HepG2 (cell line): ENCODE results near the gene GDF7. TPM values are rescaled to one million over a fixed set of nuclear protein-coding genes. Genes with fewer than 3 reads are reported as not detected.

ENCODE experiments used
- ATF7 ChIP-seq, 2 experiments: fragments of 450-650 bp in 1 of 2; sonication (generic) in 1 of 2; formaldehyde crosslinking in 1 of 2; IDR thresholded peaks; 2 replicates each; pipeline versions ENCODE4 v1.4.0 to v1.6.1; 2016 to 2020; ENCODE audit warnings: antibody characterized with exemption in 1 of 2, mild to moderate bottlenecking in 1 of 2, missing genetic modification reagents in 1 of 2
- CBFB ChIP-seq: sonication (generic); formaldehyde crosslinking; IDR thresholded peaks from 2 replicates; pipeline ENCODE4 v1.4.0; 2020; ENCODE audit warnings: missing genetic modification reagents
- CCDC6 ChIP-seq: sonication (generic); formaldehyde crosslinking; IDR thresholded peaks from 2 replicates; pipeline ENCODE4 v1.8.1; 2022; ENCODE audit warnings: mild to moderate bottlenecking, missing genetic modification reagents, moderate library complexity
- FOXP1 ChIP-seq, 2 experiments: fragments of 450-650 bp in 1 of 2; IDR thresholded peaks; 2 replicates each; pipeline ENCODE4 v1.6.1; 2017 to 2018; ENCODE audit warnings: antibody characterized with exemption in 1 of 2
- HDAC1 ChIP-seq: sonication (generic); formaldehyde crosslinking; IDR thresholded peaks from 2 replicates; pipeline ENCODE4 v1.5.1; 2020; ENCODE audit warnings: mild to moderate bottlenecking, missing genetic modification reagents
- HNF4G ChIP-seq, 2 experiments: sonication (generic) in 1 of 2; formaldehyde crosslinking in 1 of 2; IDR thresholded peaks; 2 replicates each; pipeline versions ENCODE4 v1.4.0 to v1.6.1; 2011 to 2020; ENCODE audit warnings: borderline replicate concordance in 2 of 2, low read depth in 2 of 2, mild to moderate bottlenecking in 2 of 2, low read length in 1 of 2, missing genetic modification reagents in 1 of 2, moderate library complexity in 1 of 2
- HOXA3 ChIP-seq: sonication (generic); formaldehyde crosslinking; IDR thresholded peaks from 2 replicates; pipeline ENCODE4 v1.5.0; 2020; ENCODE audit warnings: missing genetic modification reagents
- ONECUT2 ChIP-seq: sonication (generic); formaldehyde crosslinking; IDR thresholded peaks from 2 replicates; pipeline ENCODE4 v1.4.0; 2020; ENCODE audit warnings: missing genetic modification reagents
- SKIL ChIP-seq: sonication (generic); formaldehyde crosslinking; IDR thresholded peaks from 2 replicates; pipeline ENCODE4 v1.8.0; 2022; ENCODE audit warnings: missing genetic modification reagents, mild to moderate bottlenecking, moderate library complexity, borderline replicate concordance
- TBL1XR1 ChIP-seq: fragments of 150-350 bp; IDR thresholded peaks from 2 replicates; pipeline ENCODE4 v1.6.1; 2014; ENCODE audit warnings: borderline replicate concordance, low read length; ENCODE audit not compliant: partially characterized antibody
- TBP ChIP-seq: sonication (generic); formaldehyde crosslinking; IDR thresholded peaks from 2 replicates; pipeline ENCODE4 v1.5.0; 2020; ENCODE audit warnings: missing genetic modification reagents
- ZFP90 ChIP-seq: sonication (generic); formaldehyde crosslinking; IDR thresholded peaks from 2 replicates; pipeline ENCODE4 v1.8.0; 2022; ENCODE audit warnings: missing genetic modification reagents, mild to moderate bottlenecking, inconsistent platforms, borderline replicate concordance
- ZFP91 ChIP-seq: sonication (generic); formaldehyde crosslinking; IDR thresholded peaks from 2 replicates; pipeline ENCODE4 v1.9.0; 2022; ENCODE audit warnings: missing genetic modification reagents, mild to moderate bottlenecking, borderline replicate concordance
- ZNF746 ChIP-seq: sonication (generic); formaldehyde crosslinking; IDR thresholded peaks from 2 replicates; pipeline ENCODE4 v1.8.0; 2022; ENCODE audit warnings: mild to moderate bottlenecking, missing genetic modification reagents
- ZNF878 ChIP-seq: sonication (generic); formaldehyde crosslinking; IDR thresholded peaks from 2 replicates; pipeline ENCODE4 v1.8.1; 2023; ENCODE audit warnings: mild to moderate bottlenecking, missing genetic modification reagents, moderate library complexity
- polyA plus RNA-seq, 8 experiments: library from polyadenylated mRNA; depleted of rRNA in 3 of 8; stranded (reverse) in 7 of 8; unstranded in 1 of 8; fragments of >200 nt; fragmentation: Illumina TruSeq in 4 of 8; extraction: Trizol in 4 of 8; gene quantifications; 2 replicates each; pipeline versions ENCODE4 v1.2.1 to v1.2.3, GENCODE V29; 2011 to 2016; ENCODE audit warnings: low read depth in 4 of 8, missing spikeins in 1 of 8, mixed read lengths in 1 of 8; ENCODE audit not compliant: insufficient read depth in 1 of 8
- total RNA-seq, 5 experiments: library from RNA; depleted of rRNA; stranded (reverse); fragments of >200 nt; fragmentation: Illumina TruSeq; extraction: Trizol; gene quantifications; 2 replicates each; pipeline ENCODE4 v1.2.3, GENCODE V29; 2016; ENCODE audit warnings: low read depth in 1 of 5
- TF ChIP-seq, protein P1 (sequence below): sonication (generic); formaldehyde crosslinking; IDR thresholded peaks from 2 replicates; pipeline ENCODE4 v1.9.0; 2021; ENCODE audit warnings: mild to moderate bottlenecking, missing genetic modification reagents

Gene GDF7
- total and polyA plus RNA-seq, 2 of the 13 experiments (the other 11 are each of a cell fraction or from before 2014, with no cell fraction given), result 1.6 to 15.0 TPM

DNA sequence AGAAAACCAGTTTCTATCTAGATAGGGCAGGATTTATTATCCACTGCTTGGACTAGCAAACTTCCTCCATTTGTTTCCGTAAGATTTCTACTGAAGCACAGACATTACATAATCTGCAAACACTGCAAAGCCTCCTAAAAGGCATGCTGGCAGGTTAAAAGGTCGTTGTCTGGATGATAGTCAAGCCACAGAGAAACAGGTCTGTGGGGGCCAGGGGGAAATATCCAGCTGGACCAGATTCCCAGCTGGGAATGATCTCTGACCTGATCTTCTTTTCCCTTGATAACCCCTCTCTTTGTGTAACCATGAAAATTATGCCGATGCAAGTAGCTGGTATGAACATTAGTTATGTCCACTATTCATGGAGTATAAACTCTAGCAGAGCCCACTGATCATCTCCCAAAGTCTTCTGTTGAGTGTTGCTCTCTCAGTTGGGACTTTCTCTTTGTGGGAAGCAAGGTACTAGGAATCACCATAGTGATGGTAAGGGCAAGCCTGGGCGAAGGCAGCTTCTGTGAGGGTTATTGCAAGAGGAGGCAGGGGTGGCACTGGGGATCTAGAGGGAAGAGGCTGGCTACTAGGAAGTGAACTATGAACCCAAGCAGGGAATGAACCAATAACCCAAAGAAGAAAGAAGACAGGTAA, 61.3 kb downstream of the GDF7 start (continued):
- peak; percentile 98 for TF ChIP-seq SKIL (CRISPR knock-in tag)
- peak; percentile 97 for TF ChIP-seq TBL1XR1
- TF ChIP-seq ZFP91 (CRISPR knock-in tag), result no peak
- TF ChIP-seq HOXA3 (CRISPR knock-in tag), result peak; percentile 84; the same call in 1 of the 2 replicates
- 0 out of 2 replicates have a peak, but pooled peaks have one; percentile 63 for TF ChIP-seq CCDC6
- peak; percentile 44; the same call in 1 of the 2 replicates for TF ChIP-seq ZFP90 (CRISPR knock-in tag)
- TF ChIP-seq HNF4G (IDR thresholded peaks at IDR 0.05; ENCODE audit: borderline replicate concordance, low read depth, low read length), result peak; percentile 96
- peak; percentile 87 for TF ChIP-seq HNF4G (CRISPR knock-in tag; IDR thresholded peaks at IDR 0.05; ENCODE audit: borderline replicate concordance, low read depth)
- TF ChIP-seq ONECUT2 (CRISPR knock-in tag), result peak; percentile 45; the same call in 1 of the 2 replicates
- TF ChIP-seq FOXP1 (IDR thresholded peaks at IDR 0.05), result no peak
- peak; percentile 89 for TF ChIP-seq FOXP1 (CRISPR knock-in tag; IDR thresholded peaks at IDR 0.05)
- peak; percentile 91 for TF ChIP-seq HDAC1 (CRISPR knock-in tag)
- no peak for TF ChIP-seq TBP
- TF ChIP-seq ATF7 (IDR thresholded peaks at IDR 0.05), result peak; percentile 50; the same call in 1 of the 2 replicates
- TF ChIP-seq ATF7 (CRISPR knock-in tag; IDR thresholded peaks at IDR 0.05), result peak; percentile 90; the same call in 1 of the 2 replicates
- TF ChIP-seq CBFB, result peak; percentile 76; the same call in 1 of the 2 replicates
- no peak for TF ChIP-seq ZNF746 (CRISPR knock-in tag)
- TF ChIP-seq, protein P1, sequence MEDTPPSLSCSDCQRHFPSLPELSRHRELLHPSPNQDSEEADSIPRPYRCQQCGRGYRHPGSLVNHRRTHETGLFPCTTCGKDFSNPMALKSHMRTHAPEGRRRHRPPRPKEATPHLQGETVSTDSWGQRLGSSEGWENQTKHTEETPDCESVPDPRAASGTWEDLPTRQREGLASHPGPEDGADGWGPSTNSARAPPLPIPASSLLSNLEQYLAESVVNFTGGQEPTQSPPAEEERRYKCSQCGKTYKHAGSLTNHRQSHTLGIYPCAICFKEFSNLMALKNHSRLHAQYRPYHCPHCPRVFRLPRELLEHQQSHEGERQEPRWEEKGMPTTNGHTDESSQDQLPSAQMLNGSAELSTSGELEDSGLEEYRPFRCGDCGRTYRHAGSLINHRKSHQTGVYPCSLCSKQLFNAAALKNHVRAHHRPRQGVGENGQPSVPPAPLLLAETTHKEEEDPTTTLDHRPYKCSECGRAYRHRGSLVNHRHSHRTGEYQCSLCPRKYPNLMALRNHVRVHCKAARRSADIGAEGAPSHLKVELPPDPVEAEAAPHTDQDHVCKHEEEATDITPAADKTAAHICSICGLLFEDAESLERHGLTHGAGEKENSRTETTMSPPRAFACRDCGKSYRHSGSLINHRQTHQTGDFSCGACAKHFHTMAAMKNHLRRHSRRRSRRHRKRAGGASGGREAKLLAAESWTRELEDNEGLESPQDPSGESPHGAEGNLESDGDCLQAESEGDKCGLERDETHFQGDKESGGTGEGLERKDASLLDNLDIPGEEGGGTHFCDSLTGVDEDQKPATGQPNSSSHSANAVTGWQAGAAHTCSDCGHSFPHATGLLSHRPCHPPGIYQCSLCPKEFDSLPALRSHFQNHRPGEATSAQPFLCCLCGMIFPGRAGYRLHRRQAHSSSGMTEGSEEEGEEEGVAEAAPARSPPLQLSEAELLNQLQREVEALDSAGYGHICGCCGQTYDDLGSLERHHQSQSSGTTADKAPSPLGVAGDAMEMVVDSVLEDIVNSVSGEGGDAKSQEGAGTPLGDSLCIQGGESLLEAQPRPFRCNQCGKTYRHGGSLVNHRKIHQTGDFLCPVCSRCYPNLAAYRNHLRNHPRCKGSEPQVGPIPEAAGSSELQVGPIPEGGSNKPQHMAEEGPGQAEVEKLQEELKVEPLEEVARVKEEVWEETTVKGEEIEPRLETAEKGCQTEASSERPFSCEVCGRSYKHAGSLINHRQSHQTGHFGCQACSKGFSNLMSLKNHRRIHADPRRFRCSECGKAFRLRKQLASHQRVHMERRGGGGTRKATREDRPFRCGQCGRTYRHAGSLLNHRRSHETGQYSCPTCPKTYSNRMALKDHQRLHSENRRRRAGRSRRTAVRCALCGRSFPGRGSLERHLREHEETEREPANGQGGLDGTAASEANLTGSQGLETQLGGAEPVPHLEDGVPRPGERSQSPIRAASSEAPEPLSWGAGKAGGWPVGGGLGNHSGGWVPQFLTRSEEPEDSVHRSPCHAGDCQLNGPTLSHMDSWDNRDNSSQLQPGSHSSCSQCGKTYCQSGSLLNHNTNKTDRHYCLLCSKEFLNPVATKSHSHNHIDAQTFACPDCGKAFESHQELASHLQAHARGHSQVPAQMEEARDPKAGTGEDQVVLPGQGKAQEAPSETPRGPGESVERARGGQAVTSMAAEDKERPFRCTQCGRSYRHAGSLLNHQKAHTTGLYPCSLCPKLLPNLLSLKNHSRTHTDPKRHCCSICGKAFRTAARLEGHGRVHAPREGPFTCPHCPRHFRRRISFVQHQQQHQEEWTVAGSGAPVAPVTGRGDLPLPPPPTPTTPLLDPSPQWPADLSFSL (CRISPR knock-in tag), result peak; percentile 68
- peak; percentile 56; the same call in 1 of the 2 replicates for TF ChIP-seq ZNF878
